Neural progenitor cell (in vitro differentiated cells): Measurements from ENCODE around the gene SGO2. TPM values are rescaled to one million over a fixed set of nuclear protein-coding genes. Genes with fewer than 3 reads are reported as not detected.
A peak's percentile ranks its signal among the peaks of the same experiment; 100 is the strongest.

Source experiments
- DNase-seq: peaks from one replicate; pipeline ENCODE4 v3.0.0-alpha.2; 2016; ENCODE audit warnings: low spot score
- H2AFZ ChIP-seq: fragments of 200-600 bp; sonication (generic); replicated peaks from 2 replicates; pipeline ENCODE4 v1.6.1; 2016; ENCODE audit warnings: antibody characterized with exemption
- H3F3A ChIP-seq: fragments of 200-600 bp; sonication (generic); 2 replicates; pipeline ENCODE4 v1.6.1; 2016; ENCODE audit warnings: antibody characterized with exemption, low read depth
- H3K27ac ChIP-seq: fragments of 200-600 bp; sonication (generic); 2 replicates; pipeline ENCODE4 v1.5.1; 2016; ENCODE audit warnings: mild to moderate bottlenecking
- H3K27me3 ChIP-seq: fragments of 200-600 bp; sonication (generic); 2 replicates; pipeline ENCODE4 v1.6.1; 2016; ENCODE audit warnings: mild to moderate bottlenecking, moderate library complexity
- H3K36me3 ChIP-seq: fragments of 200-600 bp; sonication (generic); 2 replicates; pipeline ENCODE4 v1.5.1; 2016
- H3K4me1 ChIP-seq: fragments of 200-600 bp; sonication (generic); 2 replicates; pipeline ENCODE4 v1.6.1; 2016; ENCODE audit warnings: mixed run types
- H3K4me2 ChIP-seq: fragments of 200-600 bp; sonication (generic); 2 replicates; pipeline ENCODE4 v1.6.1; 2016
- H3K4me3 ChIP-seq: fragments of 200-600 bp; sonication (generic); 2 replicates; pipeline ENCODE4 v1.5.1; 2016
- H3K79me2 ChIP-seq: fragments of 200-600 bp; sonication (generic); 2 replicates; pipeline ENCODE4 v1.6.1; 2016; ENCODE audit warnings: low read depth
- H3K9ac ChIP-seq: fragments of 200-600 bp; sonication (generic); 2 replicates; pipeline ENCODE4 v1.6.1; 2016
- H3K9me3 ChIP-seq: fragments of 200-600 bp; sonication (generic); 2 replicates; pipeline ENCODE4 v1.5.1; 2016; ENCODE audit warnings: low read depth
- H4K20me1 ChIP-seq: fragments of 200-600 bp; sonication (generic); 2 replicates; pipeline ENCODE4 v1.6.1; 2016; ENCODE audit warnings: low read depth
- H3K27ac Mint-ChIP-seq: 3 replicates; pipeline ENCODE4 v1.8.0; 2021; ENCODE audit warnings: mixed read lengths
- H3K27me3 Mint-ChIP-seq: 2 replicates; pipeline ENCODE4 v1.8.0; 2022; ENCODE audit warnings: low read depth, mild to moderate bottlenecking, inconsistent platforms, moderate library complexity, mixed read lengths; ENCODE audit not compliant: insufficient read depth
- H3K36me3 Mint-ChIP-seq: 3 replicates; pipeline ENCODE4 v1.8.0; 2021; ENCODE audit warnings: mixed read lengths
- H3K4me1 Mint-ChIP-seq: 3 replicates; pipeline ENCODE4 v1.8.0; 2021; ENCODE audit warnings: mixed read lengths
- H3K4me3 Mint-ChIP-seq: 3 replicates; pipeline ENCODE4 v1.8.0; 2021; ENCODE audit warnings: mild to moderate bottlenecking, moderate library complexity, mixed read lengths
- H3K9me3 Mint-ChIP-seq: 3 replicates; pipeline ENCODE4 v1.8.0; 2020; ENCODE audit warnings: mixed read lengths
- CTCF ChIP-seq: fragments of 200-600 bp; sonication (generic); IDR thresholded peaks from 2 replicates; pipeline ENCODE4 v1.5.1; 2017; ENCODE audit warnings: antibody characterized with exemption, mild to moderate bottlenecking
- EZH2 ChIP-seq: fragments of 200-600 bp; sonication (generic); IDR thresholded peaks from 2 replicates; pipeline ENCODE4 v1.6.1; 2017; ENCODE audit warnings: antibody characterized with exemption, mild to moderate bottlenecking, moderate library complexity
- EZH2phosphoT487 ChIP-seq: fragments of 200-600 bp; sonication (generic); IDR thresholded peaks from 2 replicates; pipeline ENCODE4 v1.6.1; 2017; ENCODE audit warnings: antibody characterized with exemption
- total RNA-seq: library from RNA; depleted of rRNA; stranded (reverse); fragments of >200 nt; gene quantifications from 2 replicates; pipeline ENCODE4 v1.2.3, GENCODE V29; 2015; ENCODE audit warnings: low replicate concordance

Gene SGO2
- total RNA-seq, 1 donor from 2014 or later: 83.8 TPM

- Histone ChIP-seq H3F3A (no peaks in the 10 kb centered on the region), H3K36me3 (no peaks in the 10 kb centered on the region), H3K9ac (no peak overlapping the region), H3K4me1 (peaks cover 5% of the 10 kb centered on the region), H2AFZ (no peak overlapping the region), H3K4me3 (no peak overlapping the region), H3K9me3 (no peaks in the 10 kb centered on the region), H3K27ac (no peak overlapping the region), H3K27me3 (no peaks in the 10 kb centered on the region), H4K20me1 (no peaks in the 10 kb centered on the region), H3K4me2 (no peak overlapping the region), H3K79me2 (peaks cover 6% of the 10 kb centered on the region)
- Mint-ChIP-seq H3K4me3 (no peak overlapping the region), H3K9me3 (peaks cover 4% of the 10 kb centered on the region), H3K27ac (no peak overlapping the region), H3K27me3 (no peaks in the 10 kb centered on the region), H3K4me1 (peaks cover 12% of the 10 kb centered on the region), H3K36me3 (peaks cover 15% of the 10 kb centered on the region)
- TF ChIP-seq EZH2 (no peak), EZH2phosphoT487 (no peak), CTCF (no peak)
- no peak for DNase-seq
These were observed 18.8 kb upstream of the SGO2 start for GRCh38 chr2:200507179-200507578.

- Histone ChIP-seq H3K27me3 (peaks cover 14% of the 10 kb centered on the region), H3K4me2 (peak overlapping the region; percentile 93), H3K27ac (no peak overlapping the region), H3K9me3 (no peaks in the 10 kb centered on the region), H3K4me3 (peak overlapping the region; percentile 77), H3K9ac (peak overlapping the region; percentile 63), H3K36me3 (no peaks in the 10 kb centered on the region), H3F3A (no peaks in the 10 kb centered on the region), H3K79me2 (peaks cover 6% of the 10 kb centered on the region), H4K20me1 (no peaks in the 10 kb centered on the region), H3K4me1 (peaks cover 5% of the 10 kb centered on the region), H2AFZ (peak overlapping the region; percentile 86)
- H3K27ac Mint-ChIP-seq: peak overlapping the region; percentile 66
- peaks cover 12% of the 10 kb centered on the region for H3K4me1 Mint-ChIP-seq
- H3K36me3 Mint-ChIP-seq: peaks cover 4% of the 10 kb centered on the region
- peak overlapping the region; percentile 92 for H3K4me3 Mint-ChIP-seq
- no peaks in the 10 kb centered on the region for H3K27me3 Mint-ChIP-seq
- H3K9me3 Mint-ChIP-seq: peaks cover 2% of the 10 kb centered on the region
- TF ChIP-seq EZH2 (no peak), EZH2phosphoT487 (no peak), CTCF (no peak)
- peak; percentile 20 for DNase-seq
These were observed 16.8 kb upstream of the SGO2 start for GRCh38 chr2:200509235-200509611.

GRCh38 chr2:200509612-200510433 is 16.2 kb upstream of the SGO2 start, which contains the start of gene KCTD18:
Gene KCTD18 (minus strand): TSS chr2:200510068. CDS start chr2:200507016, 3,052 bp downstream.
- H3K4me3 ChIP-seq: peak within 1 kb of the TSS; percentile 77
- peaks cover 12% of the 10 kb centered on the region for H3K4me1 Mint-ChIP-seq
- peak within 1 kb of the TSS; percentile 92 for H3K4me3 Mint-ChIP-seq
- TF ChIP-seq CTCF: peak; percentile 83
- no peak for TF ChIP-seq EZH2phosphoT487
- no peaks in the 10 kb centered on the region for H4K20me1 ChIP-seq
- H3K36me3 Mint-ChIP-seq: peaks cover 2% of the 10 kb centered on the region
- peak within 1 kb of the TSS; percentile 63 for H3K9ac ChIP-seq
- H3K27ac ChIP-seq: no peak within 1 kb of the TSS
- H3K27me3 Mint-ChIP-seq: no peaks in the 10 kb centered on the region
- H3K27ac Mint-ChIP-seq: peak within 1 kb of the TSS; percentile 66
- no peaks in the 10 kb centered on the region for H3K36me3 ChIP-seq
- DNase-seq: peak; percentile 93
- H2AFZ ChIP-seq: peak within 1 kb of the TSS; percentile 86
- no peaks in the 10 kb centered on the region for H3F3A ChIP-seq
- H3K9me3 Mint-ChIP-seq: peaks cover 2% of the 10 kb centered on the region
- H3K4me1 ChIP-seq: peaks cover 5% of the 10 kb centered on the region
- H3K9me3 ChIP-seq: no peaks in the 10 kb centered on the region
- peak within 1 kb of the TSS; percentile 93 for H3K4me2 ChIP-seq
- H3K79me2 ChIP-seq: peaks cover 6% of the 10 kb centered on the region
- peaks cover 14% of the 10 kb centered on the region for H3K27me3 ChIP-seq
